Sigmoid colon (tissue), 4 donors: ENCODE measurements around the gene KIAA1549.

ENCODE experiments used
- CTCF ChIP-seq, 4 experiments: fragments of 450-650 bp in 3 of 4; fragments of 200-600 bp in 1 of 4; IDR thresholded peaks; one replicate each; pipeline ENCODE4 v1.5.1; 2016 to 2019; ENCODE audit warnings: antibody characterized with exemption in 4 of 4, mild to moderate bottlenecking in 3 of 4, moderate library complexity in 2 of 4
- EP300 ChIP-seq, 4 donors: sonication (generic); formaldehyde crosslinking; IDR thresholded peaks; one replicate each; pipeline ENCODE4 v1.6.1; 2017; ENCODE audit warnings: antibody characterized with exemption in 4 of 4
- POLR2A ChIP-seq, 2 donors: fragments of 450-650 bp; IDR thresholded peaks; one replicate each; pipeline ENCODE4 v1.6.1; 2016; ENCODE audit warnings: antibody characterized with exemption in 2 of 2, mild to moderate bottlenecking in 2 of 2, moderate library complexity in 2 of 2
- POLR2AphosphoS5 ChIP-seq, 4 donors: sonication (generic); formaldehyde crosslinking; IDR thresholded peaks; one replicate each; pipeline ENCODE4 v1.6.1; 2017; ENCODE audit warnings: antibody characterized with exemption in 4 of 4

GRCh38 chr7:138957217-138957616 is 24.0 kb downstream of the KIAA1549 start:
- no peak for TF ChIP-seq CTCF (IDR thresholded peaks at IDR 0.05)
- no peak for TF ChIP-seq POLR2A (IDR thresholded peaks at IDR 0.05)
- no peak for TF ChIP-seq POLR2AphosphoS5 (IDR thresholded peaks at IDR 0.05)
- no peak for TF ChIP-seq EP300 (IDR thresholded peaks at IDR 0.05)
